Epithelial cell of proximal tubule (primary cell): Measurements from ENCODE around the gene SLC26A11. TPM values are rescaled to one million over a fixed set of nuclear protein-coding genes. Genes with fewer than 3 reads are reported as not detected.

Experiments used
- DNase-seq: peaks from one replicate; pipeline ENCODE4 v3.0.0-alpha.2; 2011; ENCODE audit warnings: low read depth
- H3K4me3 ChIP-seq: 2 replicates; pipeline ENCODE4 v1.5.1; 2011; ENCODE audit warnings: low read depth, mild to moderate bottlenecking, low read length
- total RNA-seq: library from RNA; depleted of rRNA; stranded (reverse); fragments of >200 nt; gene quantifications from 2 replicates; pipeline ENCODE4 v1.2.3, GENCODE V29; 2015
- TF ChIP-seq, protein P1 (sequence below): conservative IDR thresholded peaks from 2 replicates; pipeline ENCODE4 v1.5.1; 2012; ENCODE audit warnings: low read depth, mild to moderate bottlenecking, low read length

The SLC26A11 gene
- total RNA-seq, 1 donor from 2014 or later: 7.6 TPM

DNA sequence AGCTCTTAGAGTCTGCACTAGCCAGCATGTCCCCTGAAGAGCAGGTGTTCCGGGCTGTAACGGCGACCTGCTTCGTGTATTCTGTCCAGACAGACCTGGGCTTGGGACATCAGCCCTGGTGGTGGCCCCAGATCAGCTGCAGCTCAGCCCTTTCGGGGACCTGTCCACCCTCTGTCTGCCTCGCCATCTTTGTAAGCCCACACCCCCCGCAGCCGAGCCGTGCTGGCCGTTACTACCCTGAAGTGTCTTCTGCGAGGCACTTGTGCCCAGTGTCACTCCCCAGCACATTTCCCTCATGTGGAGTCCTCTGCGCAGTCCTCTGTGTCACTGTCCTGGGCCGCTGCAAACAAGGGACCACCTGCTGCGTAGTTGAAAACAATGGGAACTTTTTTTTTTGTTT, 40.0 kb upstream of the SLC26A11 start:
- no peak for DNase-seq
- H3K4me3 ChIP-seq: no peak overlapping the region
- TF ChIP-seq, protein P1, sequence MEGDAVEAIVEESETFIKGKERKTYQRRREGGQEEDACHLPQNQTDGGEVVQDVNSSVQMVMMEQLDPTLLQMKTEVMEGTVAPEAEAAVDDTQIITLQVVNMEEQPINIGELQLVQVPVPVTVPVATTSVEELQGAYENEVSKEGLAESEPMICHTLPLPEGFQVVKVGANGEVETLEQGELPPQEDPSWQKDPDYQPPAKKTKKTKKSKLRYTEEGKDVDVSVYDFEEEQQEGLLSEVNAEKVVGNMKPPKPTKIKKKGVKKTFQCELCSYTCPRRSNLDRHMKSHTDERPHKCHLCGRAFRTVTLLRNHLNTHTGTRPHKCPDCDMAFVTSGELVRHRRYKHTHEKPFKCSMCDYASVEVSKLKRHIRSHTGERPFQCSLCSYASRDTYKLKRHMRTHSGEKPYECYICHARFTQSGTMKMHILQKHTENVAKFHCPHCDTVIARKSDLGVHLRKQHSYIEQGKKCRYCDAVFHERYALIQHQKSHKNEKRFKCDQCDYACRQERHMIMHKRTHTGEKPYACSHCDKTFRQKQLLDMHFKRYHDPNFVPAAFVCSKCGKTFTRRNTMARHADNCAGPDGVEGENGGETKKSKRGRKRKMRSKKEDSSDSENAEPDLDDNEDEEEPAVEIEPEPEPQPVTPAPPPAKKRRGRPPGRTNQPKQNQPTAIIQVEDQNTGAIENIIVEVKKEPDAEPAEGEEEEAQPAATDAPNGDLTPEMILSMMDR: no peak

DNA sequence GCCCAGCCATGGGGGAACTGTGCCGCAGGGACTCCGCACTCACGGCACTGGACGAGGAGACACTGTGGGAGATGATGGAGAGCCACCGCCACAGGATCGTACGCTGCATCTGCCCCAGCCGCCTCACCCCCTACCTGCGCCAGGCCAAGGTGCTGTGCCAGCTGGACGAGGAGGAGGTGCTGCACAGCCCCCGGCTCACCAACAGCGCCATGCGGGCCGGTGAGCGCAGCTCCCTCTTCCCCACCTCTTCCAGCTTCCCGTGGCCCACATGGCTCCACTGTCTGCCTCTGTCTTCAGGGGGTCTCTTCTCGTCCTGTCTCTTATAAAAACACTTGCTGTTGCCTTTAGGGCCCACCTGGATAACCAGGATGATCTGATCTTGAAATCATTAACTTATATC, 38.8 kb upstream of the SLC26A11 start:
- TF ChIP-seq, protein P1: no peak
- no peak for DNase-seq
- H3K4me3 ChIP-seq: no peak overlapping the region

DNA sequence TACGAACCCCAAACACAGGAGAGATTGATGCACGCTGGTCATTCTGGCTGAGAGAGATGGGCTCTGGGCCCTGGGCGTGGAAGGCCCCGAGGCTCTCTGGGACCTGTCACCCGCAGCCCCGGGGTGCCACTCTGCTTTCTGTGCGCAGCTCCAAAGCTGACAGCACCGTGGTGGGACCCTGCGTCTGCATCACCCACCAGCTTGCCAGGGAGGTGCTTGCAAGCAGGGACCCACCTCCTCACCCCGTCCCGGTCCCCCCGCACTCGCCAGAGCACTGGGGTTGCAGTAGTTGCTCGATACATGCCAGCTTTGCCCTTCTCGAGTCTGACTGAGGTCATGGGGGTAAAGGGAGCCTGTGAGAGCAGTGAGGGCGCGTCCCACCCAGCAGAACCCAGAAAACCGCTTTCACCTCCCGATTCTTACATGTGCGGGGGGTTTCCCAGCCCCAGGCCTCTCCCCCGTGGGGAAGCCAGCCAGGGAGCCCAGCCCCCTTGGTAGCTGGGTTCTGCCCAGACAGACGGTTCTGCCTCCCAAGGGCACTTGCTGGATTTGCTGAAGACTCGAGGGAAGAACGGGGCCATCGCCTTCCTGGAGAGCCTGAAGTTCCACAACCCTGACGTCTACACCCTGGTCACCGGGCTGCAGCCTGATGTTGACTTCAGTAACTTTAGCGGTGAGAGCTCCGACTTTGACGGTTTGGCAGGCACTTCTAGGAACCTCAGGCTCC, 37.9 kb upstream of the SLC26A11 start:
- TF ChIP-seq, protein P1: no peak
- no peak for DNase-seq
- H3K4me3 ChIP-seq: no peak overlapping the region

DNA sequence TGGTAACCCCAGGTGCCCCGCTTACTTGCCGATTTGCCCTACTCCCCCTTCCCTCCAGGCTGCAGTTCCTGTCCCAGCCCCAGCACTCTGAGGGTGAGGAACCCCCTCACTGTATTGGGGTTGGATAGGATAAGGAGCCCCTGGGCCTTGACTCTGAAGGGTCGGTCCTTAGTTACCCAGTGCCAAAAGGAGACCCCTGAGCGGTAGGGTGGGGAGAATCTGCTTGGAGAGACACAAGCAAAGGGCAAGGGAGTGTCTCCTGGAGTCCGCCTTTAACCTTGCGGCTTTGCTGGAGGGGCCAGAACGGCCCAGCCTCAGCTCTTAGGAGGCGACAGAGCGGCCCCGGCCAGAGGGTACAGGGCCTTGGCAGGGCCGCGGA, 37.4 kb upstream of the SLC26A11 start:
- H3K4me3 ChIP-seq: no peak overlapping the region
- no peak for DNase-seq
- TF ChIP-seq, protein P1: no peak

DNA sequence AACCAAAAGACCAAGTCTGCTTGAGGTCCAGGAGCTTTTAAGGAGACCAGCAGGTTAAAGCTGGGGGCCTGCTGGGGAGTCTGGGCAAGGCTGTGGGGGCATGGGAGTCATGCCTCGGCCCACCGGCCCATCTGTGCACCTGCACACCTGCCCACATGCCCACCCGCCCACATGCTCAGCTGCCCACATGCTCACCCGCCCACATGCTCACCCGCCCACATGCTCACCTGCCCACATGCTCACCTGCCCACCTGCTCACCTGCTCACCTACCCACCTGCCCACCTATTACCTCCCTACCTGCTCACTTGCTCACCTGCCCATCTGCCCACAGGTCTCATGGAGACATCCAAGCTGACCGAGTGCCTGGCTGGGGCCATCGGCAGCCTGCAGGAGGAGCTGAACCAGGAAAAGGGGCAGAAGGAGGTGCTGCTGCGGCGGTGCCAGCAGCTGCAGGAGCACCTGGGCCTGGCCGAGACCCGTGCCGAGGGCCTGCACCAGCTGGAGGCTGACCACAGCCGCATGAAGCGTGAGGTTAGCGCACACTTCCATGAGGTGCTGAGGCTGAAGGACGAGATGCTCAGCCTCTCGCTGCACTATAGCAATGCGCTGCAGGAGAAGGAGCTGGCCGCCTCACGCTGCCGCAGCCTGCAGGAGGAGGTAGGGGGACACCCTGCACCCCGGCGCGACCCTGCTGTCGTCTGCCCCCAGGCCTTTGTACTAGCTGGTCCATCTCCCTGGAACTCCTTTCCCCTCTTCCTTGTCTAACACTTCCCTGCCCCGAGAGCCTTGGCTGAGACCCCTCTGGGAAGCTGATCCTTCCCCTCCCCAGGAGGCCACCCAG, 36.4 kb upstream of the SLC26A11 start:
- no peak overlapping the region for H3K4me3 ChIP-seq
- TF ChIP-seq, protein P1: no peak
- DNase-seq: no peak

DNA sequence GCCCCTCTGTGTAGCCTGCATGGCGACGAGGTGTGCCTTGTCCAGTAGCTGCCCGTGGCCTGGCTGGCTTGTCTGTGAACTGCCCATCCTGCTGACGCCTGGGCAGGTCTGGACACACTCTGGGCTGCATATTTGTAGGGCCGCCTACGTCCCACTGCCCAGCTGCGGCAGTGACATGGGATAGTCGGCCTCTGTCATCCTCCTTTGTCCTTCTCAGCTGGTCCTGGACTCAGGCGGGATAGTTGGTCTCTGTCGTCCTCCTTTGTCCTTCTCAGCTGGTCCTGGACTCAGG, 35.9 kb upstream of the SLC26A11 start:
- DNase-seq: no peak
- TF ChIP-seq, protein P1: no peak
- no peak overlapping the region for H3K4me3 ChIP-seq
